ENCODE results near the gene FYB2. TPM values are rescaled to one million over a fixed set of nuclear protein-coding genes. Genes with fewer than 3 reads are reported as not detected.

Gene FYB2
- polyA plus RNA-seq, 1 donor (not counting 4 experiments of a cell fraction or from before 2014, with no cell fraction given): not detected

GRCh38 chr1:56827711-56828110, 8.5 kb upstream of the FYB2 start:
- Histone ChIP-seq H3K9me1 (ENCODE audit: control insufficient read depth, extremely low read depth, insufficient read depth, low read length) (no peaks in the 10 kb centered on the region), H3K9ac (ENCODE audit: control insufficient read depth, extremely low read depth, insufficient read depth, low read length) (no peak overlapping the region), H3K4me2 (ENCODE audit: control insufficient read depth, extremely low read depth, insufficient read depth, low read depth, low read length) (no peak overlapping the region), H3K9me3 (ENCODE audit: control insufficient read depth, low read depth, low read length) (no peaks in the 10 kb centered on the region), H3K36me3 (ENCODE audit: control insufficient read depth in 2 of 2, extremely low read depth in 1 of 2, insufficient read depth in 2 of 2, low read length in 2 of 2) (no peaks in the 10 kb centered on the region), H4K20me1 (ENCODE audit: control insufficient read depth, extremely low read depth, insufficient read depth, low read length) (no peaks in the 10 kb centered on the region), H3K27me3 (ENCODE audit: control insufficient read depth, extremely low read depth, insufficient read depth, low read length) (no peaks in the 10 kb centered on the region), H3K27ac (ENCODE audit: control insufficient read depth, insufficient read depth, low read length) (no peak overlapping the region), H3K4me3 (ENCODE audit: control insufficient read depth in 2 of 3, extremely low read depth in 1 of 3, insufficient read depth in 2 of 3, low read depth in 1 of 3, low read length in 3 of 3) (no peak overlapping the region), H3K79me2 (ENCODE audit: control insufficient read depth, insufficient read depth, low read length) (no peaks in the 10 kb centered on the region), H3K4me1 (ENCODE audit: control insufficient read depth, extremely low read depth, insufficient read depth, low read length) (peaks cover 2% of the 10 kb centered on the region), H2AFZ (ENCODE audit: control insufficient read depth, low read length) (no peak overlapping the region)
- TF ChIP-seq EZH2 (IDR thresholded peaks at IDR 0.05; ENCODE audit: low read length) (no peak), CTCF (optimal IDR thresholded peaks at IDR 0.05 in 1 of 3, IDR thresholded peaks at IDR 0.05 in 1 of 3, conservative IDR thresholded peaks at IDR 0.05 in 1 of 3; ENCODE audit: extremely low read depth in 1 of 3, insufficient read depth in 2 of 3, low read length in 3 of 3) (no peak)
- dilution Hi-C loops (cut with MboI; ENCODE audit: extremely low pct_ligation_motif_present, low sequenced_read_pairs): no loop called here
- FAIRE-seq: no peak
- DNase-seq (ENCODE audit: low read depth, low spot score): no peak

GRCh38 chr1:56825436-56825835, 6.2 kb upstream of the FYB2 start:
- Histone ChIP-seq H3K27me3 (ENCODE audit: control insufficient read depth, extremely low read depth, insufficient read depth, low read length) (no peaks in the 10 kb centered on the region), H3K4me1 (ENCODE audit: control insufficient read depth, extremely low read depth, insufficient read depth, low read length) (peaks cover 4% of the 10 kb centered on the region), H3K9me3 (ENCODE audit: control insufficient read depth, low read depth, low read length) (no peaks in the 10 kb centered on the region), H2AFZ (ENCODE audit: control insufficient read depth, low read length) (no peak overlapping the region), H3K9ac (ENCODE audit: control insufficient read depth, extremely low read depth, insufficient read depth, low read length) (no peak overlapping the region), H3K4me3 (ENCODE audit: control insufficient read depth in 2 of 3, extremely low read depth in 1 of 3, insufficient read depth in 2 of 3, low read depth in 1 of 3, low read length in 3 of 3) (no peak overlapping the region), H3K4me2 (ENCODE audit: control insufficient read depth, extremely low read depth, insufficient read depth, low read depth, low read length) (no peak overlapping the region), H3K79me2 (ENCODE audit: control insufficient read depth, insufficient read depth, low read length) (no peaks in the 10 kb centered on the region), H3K9me1 (ENCODE audit: control insufficient read depth, extremely low read depth, insufficient read depth, low read length) (no peaks in the 10 kb centered on the region), H3K36me3 (ENCODE audit: control insufficient read depth in 2 of 2, extremely low read depth in 1 of 2, insufficient read depth in 2 of 2, low read length in 2 of 2) (no peaks in the 10 kb centered on the region), H3K27ac (ENCODE audit: control insufficient read depth, insufficient read depth, low read length) (no peak overlapping the region), H4K20me1 (ENCODE audit: control insufficient read depth, extremely low read depth, insufficient read depth, low read length) (no peaks in the 10 kb centered on the region)
- no peak for FAIRE-seq
- no peak for DNase-seq (ENCODE audit: low read depth, low spot score)
- dilution Hi-C loops (cut with MboI; ENCODE audit: extremely low pct_ligation_motif_present, low sequenced_read_pairs): no loop called here
- TF ChIP-seq CTCF (optimal IDR thresholded peaks at IDR 0.05 in 1 of 3, IDR thresholded peaks at IDR 0.05 in 1 of 3, conservative IDR thresholded peaks at IDR 0.05 in 1 of 3; ENCODE audit: extremely low read depth in 1 of 3, insufficient read depth in 2 of 3, low read length in 3 of 3) (no peak), EZH2 (IDR thresholded peaks at IDR 0.05; ENCODE audit: low read length) (no peak)
